Upper lobe of left lung (tissue), 4 donors: ENCODE data around the gene ZNF891.

Experiments used
- EP300 ChIP-seq, 4 donors: sonication (generic); formaldehyde crosslinking; IDR thresholded peaks; one replicate each; pipeline ENCODE4 v1.5.1; 2017; ENCODE audit warnings: antibody characterized with exemption in 4 of 4, control low read depth in 2 of 4
- POLR2A ChIP-seq, 4 donors: fragments of 450-650 bp; IDR thresholded peaks; one replicate each; pipeline ENCODE4 v1.5.1; 2016 to 2017; ENCODE audit warnings: antibody characterized with exemption in 4 of 4, mild to moderate bottlenecking in 2 of 4
- POLR2AphosphoS5 ChIP-seq, 2 donors: sonication (generic); formaldehyde crosslinking; IDR thresholded peaks; one replicate each; pipeline ENCODE4 v1.5.1; 2017; ENCODE audit warnings: antibody characterized with exemption in 2 of 2
- TF ChIP-seq, protein P1 (sequence below), 6 experiments: fragments of 450-650 bp in 4 of 6; fragments of 200-600 bp in 2 of 6; sonication (generic) in 2 of 6; IDR thresholded peaks; one replicate each; pipeline ENCODE4 v1.5.1; 2016 to 2019; ENCODE audit warnings: antibody characterized with exemption in 6 of 6

DNA sequence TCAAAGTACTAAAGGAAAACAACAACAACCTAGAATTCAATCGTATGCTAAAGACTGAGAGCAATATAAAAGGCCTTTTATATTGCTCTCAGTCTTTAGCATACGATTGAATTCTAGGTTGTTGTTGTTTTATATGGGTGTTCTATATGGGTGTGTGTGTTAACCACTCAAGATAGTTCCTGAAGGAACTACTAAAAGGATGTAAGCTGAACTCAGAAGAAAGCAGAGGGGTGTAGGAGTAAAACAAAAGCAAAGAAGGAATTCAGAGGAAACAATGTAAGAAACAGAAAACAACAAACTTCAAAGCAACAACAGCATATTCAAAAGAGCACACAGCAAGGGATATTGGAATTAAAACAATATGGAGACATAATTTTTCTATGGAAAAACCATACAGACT is 5.4 kb downstream of the ZNF891 start:
- TF ChIP-seq, protein P1, sequence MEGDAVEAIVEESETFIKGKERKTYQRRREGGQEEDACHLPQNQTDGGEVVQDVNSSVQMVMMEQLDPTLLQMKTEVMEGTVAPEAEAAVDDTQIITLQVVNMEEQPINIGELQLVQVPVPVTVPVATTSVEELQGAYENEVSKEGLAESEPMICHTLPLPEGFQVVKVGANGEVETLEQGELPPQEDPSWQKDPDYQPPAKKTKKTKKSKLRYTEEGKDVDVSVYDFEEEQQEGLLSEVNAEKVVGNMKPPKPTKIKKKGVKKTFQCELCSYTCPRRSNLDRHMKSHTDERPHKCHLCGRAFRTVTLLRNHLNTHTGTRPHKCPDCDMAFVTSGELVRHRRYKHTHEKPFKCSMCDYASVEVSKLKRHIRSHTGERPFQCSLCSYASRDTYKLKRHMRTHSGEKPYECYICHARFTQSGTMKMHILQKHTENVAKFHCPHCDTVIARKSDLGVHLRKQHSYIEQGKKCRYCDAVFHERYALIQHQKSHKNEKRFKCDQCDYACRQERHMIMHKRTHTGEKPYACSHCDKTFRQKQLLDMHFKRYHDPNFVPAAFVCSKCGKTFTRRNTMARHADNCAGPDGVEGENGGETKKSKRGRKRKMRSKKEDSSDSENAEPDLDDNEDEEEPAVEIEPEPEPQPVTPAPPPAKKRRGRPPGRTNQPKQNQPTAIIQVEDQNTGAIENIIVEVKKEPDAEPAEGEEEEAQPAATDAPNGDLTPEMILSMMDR (IDR thresholded peaks at IDR 0.05), result no peak
- TF ChIP-seq POLR2A (IDR thresholded peaks at IDR 0.05) (no peak), POLR2AphosphoS5 (IDR thresholded peaks at IDR 0.05) (no peak), EP300 (IDR thresholded peaks at IDR 0.05) (no peak)
